Measurements from ENCODE around the gene DUOXA2. TPM values are rescaled to one million over a fixed set of nuclear protein-coding genes. Genes with fewer than 3 reads are reported as not detected.

DUOXA2 gene
- total and polyA plus RNA-seq, 8 donors, result 1.3 to 119 (median 25.0) TPM; not detected in 1

DNA sequence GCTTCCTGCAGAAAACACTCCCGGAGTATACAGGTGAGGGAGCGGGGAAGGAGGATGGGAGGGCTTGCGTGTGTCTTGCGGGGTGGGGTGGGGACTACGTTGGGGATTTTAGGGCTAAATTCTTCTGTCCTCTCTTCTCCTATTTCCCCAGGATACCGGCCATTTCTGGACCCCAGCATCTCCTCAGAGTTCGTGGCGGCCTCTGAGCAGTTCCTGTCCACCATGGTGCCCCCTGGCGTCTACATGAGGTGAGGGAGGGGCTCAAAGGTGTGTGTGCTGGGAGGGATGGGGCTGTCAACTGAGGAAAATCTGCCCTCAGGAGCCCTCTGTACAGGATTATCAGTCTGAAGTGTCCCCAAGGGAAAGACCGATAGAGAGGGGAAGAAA, 22.2 kb downstream of the DUOXA2 start:
- Histone ChIP-seq H3K4me1 (peaks cover 7 to 46% (median 29%) of the 10 kb centered on the region in 4 donors), H3K27ac (peak overlapping the region in 1 of 5 donors; percentile 23), H3K36me3 (peaks cover 0 to 14% (median 0%) of the 10 kb centered on the region in 4 donors), H3K27me3 (peaks cover 8 to 58% (median 29%) of the 10 kb centered on the region in 3 donors), H3K9me3 (no peaks in the 10 kb centered on the region), H3K4me3 (peak overlapping the region in 1 of 4 donors; percentile 13)
- 27 to 51% (median 44%) methylated on average over 8 to 10 of the region's 10 CpGs for WGBS, 5 donors
- intact Hi-C loops (cut with DNase I; ENCODE audit: low total_unique reads), result no loop called here
- DNase-seq, result no peak
- TF ChIP-seq, protein P1, sequence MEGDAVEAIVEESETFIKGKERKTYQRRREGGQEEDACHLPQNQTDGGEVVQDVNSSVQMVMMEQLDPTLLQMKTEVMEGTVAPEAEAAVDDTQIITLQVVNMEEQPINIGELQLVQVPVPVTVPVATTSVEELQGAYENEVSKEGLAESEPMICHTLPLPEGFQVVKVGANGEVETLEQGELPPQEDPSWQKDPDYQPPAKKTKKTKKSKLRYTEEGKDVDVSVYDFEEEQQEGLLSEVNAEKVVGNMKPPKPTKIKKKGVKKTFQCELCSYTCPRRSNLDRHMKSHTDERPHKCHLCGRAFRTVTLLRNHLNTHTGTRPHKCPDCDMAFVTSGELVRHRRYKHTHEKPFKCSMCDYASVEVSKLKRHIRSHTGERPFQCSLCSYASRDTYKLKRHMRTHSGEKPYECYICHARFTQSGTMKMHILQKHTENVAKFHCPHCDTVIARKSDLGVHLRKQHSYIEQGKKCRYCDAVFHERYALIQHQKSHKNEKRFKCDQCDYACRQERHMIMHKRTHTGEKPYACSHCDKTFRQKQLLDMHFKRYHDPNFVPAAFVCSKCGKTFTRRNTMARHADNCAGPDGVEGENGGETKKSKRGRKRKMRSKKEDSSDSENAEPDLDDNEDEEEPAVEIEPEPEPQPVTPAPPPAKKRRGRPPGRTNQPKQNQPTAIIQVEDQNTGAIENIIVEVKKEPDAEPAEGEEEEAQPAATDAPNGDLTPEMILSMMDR (IDR thresholded peaks at IDR 0.05), result no peak
- TF ChIP-seq EP300 (IDR thresholded peaks at IDR 0.05) (no peak), POLR2AphosphoS5 (IDR thresholded peaks at IDR 0.05) (no peak), POLR2A (IDR thresholded peaks at IDR 0.05) (no peak)

DNA sequence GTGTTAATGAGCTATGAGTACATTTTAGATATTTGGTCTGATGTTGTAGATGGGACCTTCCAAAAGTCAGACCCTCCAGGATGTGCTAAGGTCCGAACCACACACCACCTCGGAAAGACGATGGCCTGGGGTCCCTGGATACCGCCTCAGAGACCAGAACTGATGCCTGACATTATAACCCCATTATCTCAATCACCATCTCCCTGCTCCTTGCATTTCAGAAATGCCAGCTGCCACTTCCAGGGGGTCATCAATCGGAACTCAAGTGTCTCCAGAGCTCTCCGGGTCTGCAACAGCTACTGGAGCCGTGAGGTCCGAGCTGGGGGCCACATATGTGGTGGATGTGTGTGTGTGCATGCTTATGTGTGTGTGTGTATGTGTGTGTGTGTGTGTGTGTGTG, 23.6 kb downstream of the DUOXA2 start:
- WGBS, 5 donors, result 82 to 89% (median 87%) methylated on average over 8 of the region's 8 CpGs
- Histone ChIP-seq H3K27me3 (peaks cover 8 to 56% (median 29%) of the 10 kb centered on the region in 3 donors), H3K36me3 (peaks cover 0 to 22% (median 0%) of the 10 kb centered on the region in 4 donors)

DNA sequence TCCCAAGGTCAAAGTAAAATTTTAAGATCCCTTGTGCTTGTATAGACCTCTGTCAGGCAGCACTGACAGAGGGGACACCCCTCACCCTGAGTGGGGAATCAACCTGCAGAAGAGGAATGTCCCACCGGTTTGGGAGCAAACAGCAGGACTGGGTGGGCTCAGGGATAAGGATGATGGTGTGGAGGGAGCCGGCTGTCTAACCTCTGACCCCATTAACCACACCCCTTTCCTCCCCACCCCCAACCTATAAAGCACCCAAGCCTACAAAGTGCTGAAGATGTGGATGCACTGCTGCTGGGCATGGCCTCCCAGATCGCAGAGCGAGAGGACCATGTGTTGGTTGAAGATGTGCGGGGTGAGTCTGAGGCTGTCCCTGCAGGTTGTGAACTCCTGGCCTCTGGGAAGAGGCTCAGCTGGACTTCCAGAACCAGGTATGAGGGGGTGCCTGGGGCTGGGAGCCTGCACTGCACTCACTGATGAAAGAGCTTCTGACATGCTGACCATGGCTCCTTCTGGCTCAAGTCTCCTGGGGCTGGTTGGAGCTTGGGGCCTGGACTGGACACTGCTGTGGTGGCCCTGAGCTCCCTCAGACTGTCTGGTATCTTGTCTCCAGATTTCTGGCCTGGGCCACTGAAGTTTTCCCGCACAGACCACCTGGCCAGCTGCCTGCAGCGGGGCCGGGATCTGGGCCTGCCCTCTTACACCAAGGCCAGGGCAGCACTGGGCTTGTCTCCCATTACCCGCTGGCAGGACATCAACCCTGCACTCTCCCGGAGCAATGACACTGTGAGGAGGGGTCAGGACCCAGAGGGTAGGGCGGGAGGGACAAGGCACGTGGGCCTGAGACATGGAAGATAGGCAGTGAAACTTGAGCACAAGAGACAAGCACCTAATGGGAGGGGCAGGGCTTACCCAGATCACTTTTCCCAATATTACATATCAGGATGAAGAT, 25.0 kb downstream of the DUOXA2 start:
- H3K27ac ChIP-seq, result peak overlapping the region; percentile 47 to 66 (median 57)

More for the DNA sequence above, 23.6 kb downstream of the DUOXA2 start:
- H3K4me1 ChIP-seq, result peaks cover 7 to 38% (median 29%) of the 10 kb centered on the region in 4 donors
- no peaks in the 10 kb centered on the region for H3K9me3 ChIP-seq
- no peak for TF ChIP-seq EP300 (IDR thresholded peaks at IDR 0.05)
- TF ChIP-seq, protein P1 (IDR thresholded peaks at IDR 0.05), result no peak
- TF ChIP-seq POLR2A (IDR thresholded peaks at IDR 0.05), result no peak
- no peak for TF ChIP-seq POLR2AphosphoS5 (IDR thresholded peaks at IDR 0.05)
- DNase-seq, result no peak
- peak overlapping the region in 1 of 5 donors; percentile 17 for H3K27ac ChIP-seq
- intact Hi-C loops (cut with DNase I; ENCODE audit: low total_unique reads), result no loop called here
- H3K4me3 ChIP-seq, result no peak overlapping the region

DNA sequence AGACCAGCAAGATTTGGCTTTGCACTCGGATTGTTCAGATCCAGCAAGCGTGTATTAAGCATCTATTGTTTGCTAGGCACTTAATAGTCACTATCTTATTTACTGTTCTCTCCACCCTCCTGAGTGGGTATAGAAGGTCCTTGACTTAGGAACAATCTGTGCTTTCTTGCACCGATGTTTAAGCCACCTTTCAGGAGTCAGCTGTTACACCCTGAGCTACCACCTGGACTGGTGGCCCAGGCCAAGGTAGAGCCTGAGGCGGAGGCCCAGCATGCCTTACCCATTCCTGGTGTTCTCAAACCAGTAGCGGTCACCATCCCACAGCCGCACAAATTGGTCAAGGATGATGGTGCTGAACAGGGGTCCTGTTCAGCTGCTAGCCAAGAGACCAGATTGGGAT, 25.6 kb downstream of the DUOXA2 start:
- Histone ChIP-seq H3K4me1 (peaks cover 7 to 31% (median 25%) of the 10 kb centered on the region in 4 donors), H3K9me3 (no peaks in the 10 kb centered on the region), H3K27me3 (peaks cover 8 to 36% (median 15%) of the 10 kb centered on the region in 3 donors), H3K27ac (peak overlapping the region in 3 of 5 donors; percentile 23 to 66 (median 57)), H3K36me3 (peaks cover 4 to 33% (median 10%) of the 10 kb centered on the region in 4 donors), H3K4me3 (no peak overlapping the region)
- 36 to 71% (median 56%) methylated on average over 6 of the region's 6 CpGs for WGBS, 5 donors
- TF ChIP-seq, protein P1 (IDR thresholded peaks at IDR 0.05), result no peak
- TF ChIP-seq POLR2AphosphoS5 (IDR thresholded peaks at IDR 0.05) (peak in 1 of 3 donors; percentile 61), EP300 (IDR thresholded peaks at IDR 0.05) (no peak), POLR2A (IDR thresholded peaks at IDR 0.05) (no peak)
- peak in 1 of 2 donors; percentile 71 for DNase-seq
- intact Hi-C loops (cut with DNase I; ENCODE audit: low total_unique reads), result no loop called here

More for the DNA sequence above, 25.0 kb downstream of the DUOXA2 start:
- Histone ChIP-seq H3K4me3 (no peak overlapping the region), H3K9me3 (no peaks in the 10 kb centered on the region), H3K36me3 (peaks cover 3 to 28% (median 7%) of the 10 kb centered on the region in 4 donors), H3K4me1 (peaks cover 7 to 37% (median 29%) of the 10 kb centered on the region in 4 donors), H3K27me3 (peaks cover 8 to 43% (median 22%) of the 10 kb centered on the region in 3 donors)
- intact Hi-C loops (cut with DNase I; ENCODE audit: low total_unique reads), result no loop called here
- WGBS, 5 donors, result 46 to 72% (median 60%) methylated on average over 12 of the region's 12 CpGs
- TF ChIP-seq EP300 (IDR thresholded peaks at IDR 0.05) (no peak), POLR2AphosphoS5 (IDR thresholded peaks at IDR 0.05) (peak in 1 of 3 donors; percentile 28)
- peak in 1 of 2 donors; percentile 80 for DNase-seq

Measured in stomach (tissue), 9 donors.